DOHH2 (cell line): ENCODE data around the gene STK32B.

Experiments used
- CTCF ChIP-seq: fragments of 200-600 bp; sonication (generic); IDR thresholded peaks from one replicate; pipeline ENCODE4 v1.5.1; 2014; ENCODE audit warnings: antibody characterized with exemption, mild to moderate bottlenecking, low read depth, low read length; ENCODE audit not compliant: poor library complexity, severe bottlenecking
- EZH2phosphoT487 ChIP-seq: fragments of 200-600 bp; sonication (generic); IDR thresholded peaks from 2 replicates; pipeline ENCODE4 v1.6.1; 2017; ENCODE audit warnings: borderline replicate concordance, mild to moderate bottlenecking, antibody characterized with exemption, low read length, moderate library complexity, mixed read lengths

GRCh38 chr4:5422195-5422594 lies 370.9 kb downstream of the STK32B start:
- no peak for TF ChIP-seq CTCF
- no peak for TF ChIP-seq EZH2phosphoT487
